ENCODE results near the gene PTPN23.
"Not testable (repeated sequence)": the region's sequence is repeated elsewhere in the genome, so short reads cannot be mapped to it uniquely, and the experiment has no call there.

PTPN23 gene

GRCh38 chr3:47441796-47442551 lies 61.2 kb downstream of the PTPN23 start:
- no peak for DNase-seq (ENCODE audit: low spot score)

- no peak for DNase-seq (ENCODE audit: low spot score)
Measured at GRCh38 chr3:47443611-47443995, 62.8 kb downstream of the PTPN23 start.

- no peak for DNase-seq (ENCODE audit: low spot score)
Measured at GRCh38 chr3:47444103-47444502, 63.3 kb downstream of the PTPN23 start.

- no peak for DNase-seq (ENCODE audit: low spot score)
Measured at GRCh38 chr3:47452453-47453215, 71.8 kb downstream of the PTPN23 start.

- no peak for DNase-seq (ENCODE audit: low spot score)
Measured at GRCh38 chr3:47455806-47456452, 75.1 kb downstream of the PTPN23 start.

DNA sequence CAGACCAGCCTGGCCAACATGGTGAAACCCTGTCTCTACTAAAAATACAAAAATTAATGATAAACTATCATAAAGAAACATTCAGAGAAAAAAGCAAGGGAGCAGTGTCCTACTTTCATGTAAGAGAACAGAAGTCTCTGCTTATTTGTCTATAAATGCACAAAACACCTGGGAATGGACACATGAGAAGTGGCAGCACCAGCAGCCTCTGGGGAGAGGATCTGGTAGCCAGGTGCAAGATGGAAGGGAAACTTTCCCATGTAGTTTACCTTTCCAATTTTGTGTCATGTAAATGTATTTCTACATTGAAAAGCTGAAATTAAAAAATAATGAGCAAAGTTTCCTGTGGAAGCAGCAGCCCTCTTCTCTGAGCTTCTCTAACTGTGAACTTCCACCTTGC lies 76.2 kb downstream of the PTPN23 start:
- no peak for DNase-seq (ENCODE audit: low spot score)

DNA sequence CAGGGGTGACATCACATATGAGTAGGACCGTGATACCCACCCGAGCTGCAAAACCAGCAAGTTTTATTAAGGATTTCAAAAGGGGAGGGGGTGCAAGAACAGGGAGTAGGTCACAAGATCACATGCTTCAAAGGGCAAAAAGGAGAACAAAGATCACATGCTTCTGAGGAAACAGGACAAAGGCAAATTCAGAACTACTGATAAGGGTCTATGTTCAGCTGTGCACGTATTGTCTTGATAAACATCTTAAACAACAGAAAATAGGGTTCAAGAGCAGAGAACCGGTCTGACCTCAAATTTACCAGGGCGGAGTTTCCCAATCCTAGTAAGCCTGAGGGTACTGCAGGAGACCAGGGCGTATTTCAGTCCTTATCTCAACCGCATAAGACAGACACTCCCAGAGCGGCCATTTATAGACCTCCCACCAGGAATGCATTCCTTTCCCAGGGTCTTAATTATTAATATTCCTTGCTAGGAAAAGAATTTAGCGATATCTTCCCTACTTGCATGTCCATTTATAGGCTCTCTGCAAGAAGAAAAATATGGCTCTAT lies 78.8 kb downstream of the PTPN23 start:
- DNase-seq (ENCODE audit: low spot score): not testable (repeated sequence)

All from CD4-positive, alpha-beta T cell treated with Interleukin-2 at 100 ng/mL for 4 hours (primary cell).